Testis (tissue), 3 donors: ENCODE data around the gene PCNT. TPM values are rescaled to one million over a fixed set of nuclear protein-coding genes. Genes with fewer than 3 reads are reported as not detected.

ENCODE experiments used
- DNase-seq: peaks from one replicate; pipeline ENCODE4 v3.0.0-alpha.2; 2019
- H3K27ac ChIP-seq, 2 donors: fragments of 200-600 bp; sonication (generic); one replicate each; pipeline ENCODE4 v1.5.1; 2019
- H3K27me3 ChIP-seq: fragments of 200-600 bp; sonication (generic); one replicate; pipeline ENCODE4 v1.5.1; 2019
- H3K36me3 ChIP-seq: fragments of 200-600 bp; sonication (generic); one replicate; pipeline ENCODE4 v1.5.1; 2017; ENCODE audit warnings: low read depth; ENCODE audit errors: missing control alignments
- H3K4me1 ChIP-seq: fragments of 200-600 bp; sonication (generic); one replicate; pipeline ENCODE4 v1.5.1; 2019
- H3K4me3 ChIP-seq, 2 donors: fragments of 200-600 bp; sonication (generic); one replicate each; pipeline ENCODE4 v1.5.1; 2017 to 2019
- H3K9me3 ChIP-seq: fragments of 200-600 bp; sonication (generic); one replicate; pipeline ENCODE4 v1.5.1; 2017
- CTCF ChIP-seq, 3 experiments: fragments of 450-650 bp in 2 of 3; fragments of 200-600 bp in 1 of 3; sonication (generic) in 1 of 3; IDR thresholded peaks; one replicate each; pipeline ENCODE4 v1.5.1; 2016 to 2019; ENCODE audit warnings: antibody characterized with exemption in 3 of 3, mild to moderate bottlenecking in 2 of 3, moderate library complexity in 1 of 3
- POLR2A ChIP-seq: fragments of 450-650 bp; IDR thresholded peaks from one replicate; pipeline ENCODE4 v1.6.1; 2017; ENCODE audit warnings: antibody characterized with exemption, mild to moderate bottlenecking, moderate library complexity
- WGBS, 2 donors: methylation state at CpG; one replicate each; pipeline ENCODE4 v1.1.5; 2018; 5-methylcytosine and 5-hydroxymethylcytosine counted together
- intact Hi-C: fragments of 100-400 bp; cut with DNase I; formaldehyde crosslinking; loops from one replicate; pipeline ENCODE4 v1.15.1; 2023; ENCODE audit warnings: low total_unique reads
- polyA plus RNA-seq: library from polyadenylated mRNA; stranded (reverse); fragments of 350-450 nt; fragmentation: Illumina TruSeq; extraction: RNeasy Lipid Tissue Mini Kit (QIAGEN cat#74804); gene quantifications from one replicate; pipeline ENCODE4 v1.2.3, GENCODE V29; 2014; ENCODE audit warnings: low read depth, low replicate concordance; ENCODE audit not compliant: insufficient read depth
- total RNA-seq, 2 donors: library from RNA; depleted of rRNA; stranded (reverse); fragments of >200 nt; gene quantifications; one replicate each; pipeline ENCODE4 v1.2.3, GENCODE V29; 2016

Gene PCNT
- total and polyA plus RNA-seq, 3 donors from 2014 or later = 44.7 to 169 (median 116) TPM

GRCh38 chr21:46425571-46425970 lies 101.6 kb downstream of the PCNT start:
- no peaks in the 10 kb centered on the region for H3K36me3 ChIP-seq
- no peaks in the 10 kb centered on the region for H3K9me3 ChIP-seq
- H3K4me3 ChIP-seq = no peak overlapping the region
- WGBS, 2 donors = 92 to 97% methylated on average over 23 of the region's 23 CpGs
- intact Hi-C loops = no loop called here
- no peaks in the 10 kb centered on the region for H3K27me3 ChIP-seq
- H3K4me1 ChIP-seq = no peaks in the 10 kb centered on the region
- TF ChIP-seq CTCF (IDR thresholded peaks at IDR 0.05) (no peak), POLR2A (no peak)
- no peak for DNase-seq
- no peak overlapping the region for H3K27ac ChIP-seq

GRCh38 chr21:46426313-46427046 lies 102.5 kb downstream of the PCNT start:
- intact Hi-C loops = no loop called here
- TF ChIP-seq CTCF (IDR thresholded peaks at IDR 0.05) (no peak), POLR2A (no peak)
- Histone ChIP-seq H3K36me3 (no peaks in the 10 kb centered on the region), H3K27ac (no peak overlapping the region), H3K9me3 (no peaks in the 10 kb centered on the region), H3K4me1 (no peaks in the 10 kb centered on the region), H3K4me3 (no peak overlapping the region), H3K27me3 (no peaks in the 10 kb centered on the region)
- DNase-seq = no peak
- WGBS, 2 donors = 93 to 96% methylated on average over 20 to 22 of the region's 22 CpGs

GRCh38 chr21:46427516-46427915 lies 103.6 kb downstream of the PCNT start:
- H3K36me3 ChIP-seq = no peaks in the 10 kb centered on the region
- DNase-seq = no peak
- H3K27me3 ChIP-seq = no peaks in the 10 kb centered on the region
- intact Hi-C loops = no loop called here
- WGBS, 2 donors = 94% methylated on average over 13 to 14 of the region's 14 CpGs
- H3K9me3 ChIP-seq = no peaks in the 10 kb centered on the region
- no peak overlapping the region for H3K4me3 ChIP-seq
- no peak overlapping the region for H3K27ac ChIP-seq
- no peak for TF ChIP-seq CTCF (IDR thresholded peaks at IDR 0.05)
- TF ChIP-seq POLR2A = no peak
- no peaks in the 10 kb centered on the region for H3K4me1 ChIP-seq

- Histone ChIP-seq H3K9me3 (no peaks in the 10 kb centered on the region), H3K4me3 (no peak overlapping the region), H3K27me3 (no peaks in the 10 kb centered on the region), H3K4me1 (no peaks in the 10 kb centered on the region), H3K36me3 (no peaks in the 10 kb centered on the region), H3K27ac (no peak overlapping the region)
- no peak for DNase-seq
- TF ChIP-seq POLR2A (no peak), CTCF (IDR thresholded peaks at IDR 0.05) (no peak)
- 96% methylated on average over 17 to 23 of the region's 23 CpGs for WGBS, 2 donors
- intact Hi-C loops = no loop called here
Measured at GRCh38 chr21:46428286-46428685, 104.3 kb downstream of the PCNT start.
